H1 (cell line): Measurements from ENCODE around the gene MZF1. TPM values are rescaled to one million over a fixed set of nuclear protein-coding genes. Genes with fewer than 3 reads are reported as not detected.

Experiments
- CTCF ChIA-PET: fragments of 300-600 bp; sonication (Branson Sonifier 250); formaldehyde crosslinking; loops from one replicate; lab custom pipeline; 2021; ENCODE audit not compliant: partially characterized antibody; lab: Charles Lee
- POLR2A ChIA-PET: fragments of 300-600 bp; sonication (Branson Sonifier 250); formaldehyde crosslinking; loops from one replicate; lab custom pipeline; 2021; ENCODE audit warnings: inconsistent platforms; ENCODE audit not compliant: partially characterized antibody; lab: Charles Lee
- DNase-seq, 2 experiments: peaks; one replicate each; pipeline versions ENCODE4 v3.0.0 to v3.0.0-alpha.2; 2010 to 2022; ENCODE audit warnings: low spot score in 2 of 2, low read depth in 1 of 2, mixed read lengths in 1 of 2
- FAIRE-seq: peaks from 2 replicates; lab custom pipeline; 2011; peaks lifted over from hg19 to GRCh38; lab: Jason Lieb, UNC
- H2AFZ ChIP-seq: 2 replicates; pipeline ENCODE4 v1.8.1; 2012; ENCODE audit warnings: low read length, inconsistent platforms
- H2AK5ac ChIP-seq: 2 replicates; pipeline ENCODE4 v1.6.1; 2013; ENCODE audit warnings: low read depth, low read length
- H2BK120ac ChIP-seq: replicated peaks from 2 replicates; pipeline ENCODE3; 2013; ENCODE audit warnings: low read depth, low read length, inconsistent platforms
- H2BK12ac ChIP-seq: 2 replicates; pipeline ENCODE4 v1.6.1; 2013; ENCODE audit warnings: low read depth, low read length
- H2BK15ac ChIP-seq: 2 replicates; pipeline ENCODE4 v1.6.1; 2013; ENCODE audit warnings: low read length
- H2BK20ac ChIP-seq: 2 replicates; pipeline ENCODE4 v1.6.1; 2013; ENCODE audit warnings: low read length
- H2BK5ac ChIP-seq: 2 replicates; pipeline ENCODE4 v1.6.1; 2013; ENCODE audit warnings: low read depth, low read length
- H3K14ac ChIP-seq: 2 replicates; pipeline ENCODE4 v1.6.1; 2013; ENCODE audit warnings: inconsistent platforms; ENCODE audit not compliant: insufficient read length
- H3K18ac ChIP-seq: 2 replicates; pipeline ENCODE4 v1.6.1; 2013; ENCODE audit warnings: low read length; ENCODE audit errors: extremely low read depth
- H3K23ac ChIP-seq: 2 replicates; pipeline ENCODE4 v1.6.1; 2013; ENCODE audit warnings: inconsistent platforms; ENCODE audit not compliant: insufficient read length
- H3K23me2 ChIP-seq: 2 replicates; pipeline ENCODE4 v1.6.1; 2013; ENCODE audit warnings: low read depth, low read length
- H3K27ac ChIP-seq: 2 replicates; pipeline ENCODE4 v1.6.1; 2011; ENCODE audit warnings: low read depth, low read length, inconsistent platforms
- H3K27me3 ChIP-seq, 4 experiments: replicated peaks in 1 of 4; 1 replicate in 1 of 4; 2 replicates in 3 of 4; pipeline versions ENCODE4 v1.6.1 to v1.8.1; 2011 to 2013; ENCODE audit warnings: low read length in 3 of 4, mild to moderate bottlenecking in 3 of 4, inconsistent platforms in 2 of 4, mixed read lengths in 2 of 4, moderate library complexity in 1 of 4; ENCODE audit not compliant: control insufficient read depth in 3 of 4, insufficient read depth in 3 of 4; ENCODE audit errors: extremely low read depth in 1 of 4
- H3K36me3 ChIP-seq, 4 experiments: 2 replicates each; pipeline versions ENCODE4 v1.6.1 to v1.8.1; 2011 to 2013; ENCODE audit warnings: mild to moderate bottlenecking in 4 of 4, low read length in 3 of 4, moderate library complexity in 2 of 4, control low read depth in 1 of 4, inconsistent platforms in 1 of 4; ENCODE audit not compliant: insufficient read depth in 4 of 4, control insufficient read depth in 2 of 4
- H3K4ac ChIP-seq: replicated peaks from 2 replicates; pipeline ENCODE3; 2013; ENCODE audit warnings: low read length, low read depth, mixed read lengths, inconsistent platforms; ENCODE audit not compliant: insufficient read length
- H3K4me1 ChIP-seq, 4 experiments: replicated peaks in 1 of 4; 1 replicate in 1 of 4; 2 replicates in 3 of 4; pipeline versions ENCODE4 v1.6.1 to v1.8.1; 2011 to 2013; ENCODE audit warnings: low read length in 3 of 4, inconsistent platforms in 2 of 4, mixed read lengths in 1 of 4; ENCODE audit not compliant: insufficient read depth in 4 of 4, control insufficient read depth in 3 of 4
- H3K4me2 ChIP-seq, 2 experiments: 2 replicates each; pipeline versions ENCODE4 v1.6.1 to v1.8.1; 2011 to 2013; ENCODE audit warnings: low read depth in 2 of 2, low read length in 2 of 2, control low read depth in 1 of 2, inconsistent platforms in 1 of 2, mild to moderate bottlenecking in 1 of 2; ENCODE audit not compliant: insufficient read depth in 1 of 2
- H3K4me3 ChIP-seq, 4 experiments: fragments of 200-600, 300-600 bp in 1 of 4; sonication (generic), shearing (Covaris generic), sonication (Bioruptor Twin) in 1 of 4; 2 replicates each; pipeline versions ENCODE4 v1.5.1 to v1.8.1; 2011 to 2016; ENCODE audit warnings: low read length in 4 of 4, low read depth in 3 of 4, control low read depth in 2 of 4, inconsistent platforms in 2 of 4, mild to moderate bottlenecking in 2 of 4, mixed read lengths in 1 of 4, moderate library complexity in 1 of 4; ENCODE audit not compliant: insufficient read depth in 2 of 4; ENCODE audit errors: extremely low read depth in 1 of 4
- H3K56ac ChIP-seq: replicated peaks from 2 replicates; pipeline ENCODE3; 2013; ENCODE audit warnings: low read depth, mild to moderate bottlenecking, mixed read lengths, low read length, inconsistent platforms; ENCODE audit not compliant: insufficient read length
- H3K79me1 ChIP-seq: 2 replicates; pipeline ENCODE4 v1.6.1; 2013; ENCODE audit warnings: low read depth, low read length, control low read depth
- H3K79me2 ChIP-seq, 2 experiments: 2 replicates each; pipeline versions ENCODE4 v1.6.1 to v1.8.1; 2012 to 2013; ENCODE audit warnings: low read length in 2 of 2, mild to moderate bottlenecking in 2 of 2, inconsistent platforms in 1 of 2; ENCODE audit not compliant: insufficient read depth in 2 of 2, control insufficient read depth in 1 of 2
- H3K9ac ChIP-seq, 4 experiments: replicated peaks in 1 of 4; 1 replicate in 1 of 4; 2 replicates in 3 of 4; pipeline versions ENCODE4 v1.6.1 to v1.8.1; 2011 to 2013; ENCODE audit warnings: low read depth in 3 of 4, low read length in 3 of 4, control low read depth in 2 of 4, mild to moderate bottlenecking in 2 of 4, moderate library complexity in 2 of 4, inconsistent platforms in 1 of 4; ENCODE audit errors: extremely low read depth in 1 of 4
- H3K9me3 ChIP-seq, 2 experiments: 2 replicates each; pipeline versions ENCODE4 v1.6.1 to v1.8.1; 2012 to 2013; ENCODE audit warnings: mild to moderate bottlenecking in 2 of 2, moderate library complexity in 2 of 2, control low read depth in 1 of 2, inconsistent platforms in 1 of 2, low read depth in 1 of 2, low read length in 1 of 2, mixed read lengths in 1 of 2; ENCODE audit not compliant: insufficient read depth in 2 of 2
- H4K20me1 ChIP-seq, 2 experiments: replicated peaks in 1 of 2; 2 replicates each; pipeline versions ENCODE3 to v1.8.1; 2011 to 2013; ENCODE audit warnings: inconsistent platforms in 2 of 2, low read length in 2 of 2, mild to moderate bottlenecking in 1 of 2; ENCODE audit not compliant: insufficient read depth in 2 of 2, control insufficient read depth in 1 of 2
- H4K5ac ChIP-seq: 2 replicates; pipeline ENCODE4 v1.6.1; 2013; ENCODE audit warnings: low read length, low read depth, mixed read lengths, inconsistent platforms; ENCODE audit not compliant: insufficient read length
- H4K8ac ChIP-seq: 2 replicates; pipeline ENCODE4 v1.8.0; 2013; ENCODE audit warnings: mild to moderate bottlenecking, moderate library complexity, low read length, inconsistent platforms; ENCODE audit not compliant: insufficient read depth; ENCODE audit errors: extremely low read depth
- H4K91ac ChIP-seq: replicated peaks from 2 replicates; pipeline ENCODE3; 2013; ENCODE audit warnings: low read length, mixed read lengths, inconsistent platforms; ENCODE audit not compliant: insufficient read length
- CBX8 ChIP-seq: fragments of 300-800, 300-1000 bp; sonication (generic); IDR thresholded peaks from 2 replicates; pipeline ENCODE4 v1.7.1; 2016; ENCODE audit warnings: low read depth, low read length, borderline replicate concordance
- EP300 ChIP-seq, 2 experiments: IDR thresholded peaks; 1 replicate in 1 of 2; 2 replicates in 1 of 2; pipeline ENCODE4 v1.6.1; 2011 to 2012; ENCODE audit warnings: low read depth in 2 of 2, low read length in 2 of 2, mild to moderate bottlenecking in 2 of 2, borderline replicate concordance in 1 of 2, inconsistent platforms in 1 of 2, moderate library complexity in 1 of 2
- GTF2F1 ChIP-seq: IDR thresholded peaks from 2 replicates; pipeline ENCODE4 v1.6.1; 2012; ENCODE audit warnings: low read depth, low read length, improper control_type of control experiment, borderline replicate concordance
- HDAC6 ChIP-seq: IDR thresholded peaks from one replicate; pipeline ENCODE4 v1.7.1; 2012; ENCODE audit warnings: low read depth, mild to moderate bottlenecking, inconsistent platforms, low read length, moderate library complexity
- JUND ChIP-seq: IDR thresholded peaks from 2 replicates; pipeline ENCODE4 v1.6.1; 2011; ENCODE audit warnings: mild to moderate bottlenecking, improper control_type of control experiment, low read length
- KDM4A ChIP-seq: IDR thresholded peaks from one replicate; pipeline ENCODE4 v1.7.1; 2012; ENCODE audit warnings: low read depth, mild to moderate bottlenecking, moderate library complexity, low read length, inconsistent platforms; ENCODE audit not compliant: severe bottlenecking
- KDM5A ChIP-seq: fragments of 200-600 bp; IDR thresholded peaks from 2 replicates; pipeline ENCODE4 v1.7.1; 2012; ENCODE audit warnings: mild to moderate bottlenecking, low read length, inconsistent platforms, mixed read lengths
- NRF1 ChIP-seq: IDR thresholded peaks from 2 replicates; pipeline ENCODE4 v1.6.1; 2011; ENCODE audit warnings: mild to moderate bottlenecking, low read depth, low read length, improper control_type of control experiment
- PHF8 ChIP-seq: fragments of 200-600 bp; sonication (generic); conservative IDR thresholded peaks from 2 replicates; pipeline ENCODE4 v1.7.1; 2012; ENCODE audit warnings: low read depth, mild to moderate bottlenecking, inconsistent platforms, low read length, moderate library complexity
- RFX5 ChIP-seq: IDR thresholded peaks from 2 replicates; pipeline ENCODE4 v1.6.1; 2011; ENCODE audit warnings: low read depth, low read length, improper control_type of control experiment, borderline replicate concordance
- SIX5 ChIP-seq: IDR thresholded peaks from 2 replicates; pipeline ENCODE4 v1.6.1; 2011; ENCODE audit warnings: mild to moderate bottlenecking, low read depth, low read length
- WGBS, 2 experiments: shearing (Covaris generic) in 1 of 2; methylation state at CpG; one replicate each; pipeline versions ENCODE4 v1.1.6 to v1.1.7; 2013 to 2015; ENCODE audit warnings: low lambda C conversion rate in 2 of 2, mixed read lengths in 2 of 2, inconsistent platforms in 1 of 2, low coverage in 1 of 2, missing lambda C conversion rate in 1 of 2; ENCODE audit not compliant: insufficient replicate concordance in 2 of 2, insufficient coverage in 1 of 2, insufficient read length in 1 of 2; ENCODE audit errors: extremely low coverage in 1 of 2, missing lambda C conversion rate in 1 of 2; 5-methylcytosine and 5-hydroxymethylcytosine counted together
- polyA plus RNA-seq, 7 experiments: library from polyadenylated mRNA; depleted of rRNA in 3 of 7; stranded (reverse) in 5 of 7; unstranded in 2 of 7; fragments of >200 nt in 5 of 7; fragments of 200-250 nt in 2 of 7; gene quantifications; 1 replicate in 5 of 7; 2 replicates in 1 of 7; 4 replicates in 1 of 7; pipeline versions ENCODE4 v1.2.1 to v1.2.3, GENCODE V29; 2011 to 2013; ENCODE audit warnings: missing spikeins in 2 of 7, mixed read lengths in 2 of 7
- total RNA-seq: library from RNA; stranded (reverse); fragmentation: NEBNext Ultra II Directional; extraction: Animal tissue kit (Norgen Biotek cat#: 25700); gene quantifications from 2 replicates; pipeline ENCODE4 v1.2.1, GENCODE V29; 2021

MZF1 gene
- total and polyA plus RNA-seq, 2 of the 8 experiments (the other 6 are each of a cell fraction or from before 2014, with no cell fraction given) = 15.2 to 25.0 TPM

DNA sequence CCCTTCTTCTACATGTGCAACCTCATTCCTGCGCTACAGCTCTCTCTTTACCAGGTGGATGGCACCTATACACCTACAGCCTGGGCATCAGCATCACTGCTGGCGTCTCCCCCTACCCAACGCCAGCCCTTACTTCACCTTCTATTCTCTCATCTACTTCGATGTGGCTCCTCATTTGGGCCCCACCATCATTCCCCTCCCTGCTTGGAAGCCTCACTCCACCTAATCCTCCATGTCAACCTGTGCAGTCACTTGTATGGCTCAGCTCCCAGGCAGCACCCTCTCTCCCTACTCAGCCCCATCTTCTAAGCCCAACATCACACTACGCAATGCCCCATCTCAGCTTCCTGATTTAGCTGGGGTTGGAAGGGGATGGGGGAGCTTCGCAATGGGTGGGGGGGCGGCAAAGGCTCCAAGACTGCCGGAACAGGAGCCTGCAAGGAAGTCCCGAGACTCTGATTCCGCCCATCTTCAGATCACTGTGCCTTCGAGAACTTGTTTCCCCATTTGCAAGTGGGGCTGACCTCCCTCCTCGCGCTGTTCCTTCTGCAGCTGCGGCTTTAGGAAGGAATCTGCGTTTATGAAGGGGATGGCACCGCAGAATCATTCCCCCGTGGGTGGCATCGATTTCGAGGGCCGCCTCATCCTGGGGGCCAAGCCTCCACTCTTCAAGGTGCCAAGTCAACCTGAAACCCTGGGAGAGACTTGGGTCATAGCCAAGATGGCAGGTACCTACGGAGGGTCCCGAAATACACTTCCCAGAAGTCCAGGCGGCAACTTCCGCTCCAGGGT is 913 bp downstream of the MZF1 start:
- Histone ChIP-seq H2AFZ (0 out of 2 replicates have a peak overlapping the region, but pooled peaks have one; percentile 18), H3K27ac (peak overlapping the region; percentile 5), H4K8ac (peak overlapping the region; percentile 30), H2BK20ac (no peak overlapping the region), H2BK15ac (no peak overlapping the region), H3K79me1 (no peaks in the 10 kb centered on the region), H4K20me1 (peaks cover 0 to 2% of the 10 kb centered on the region in 2 experiments), H3K23ac (no peak overlapping the region), H3K18ac (peak overlapping the region; percentile 72), H3K14ac (no peak overlapping the region), H3K27me3 (no peaks in the 10 kb centered on the region), H3K56ac (no peak overlapping the region), H2BK120ac (no peak overlapping the region), H2AK5ac (no peak overlapping the region), H3K36me3 (peaks cover 2 to 7% (median 6%) of the 10 kb centered on the region in 4 experiments; a peak in 3 of 8 replicates), H3K9me3 (no peaks in the 10 kb centered on the region), H4K5ac (peak overlapping the region; percentile 14), H4K91ac (peak overlapping the region; percentile 11), H3K4me2 (peak overlapping the region; percentile 63 to 72), H3K9ac (peak overlapping the region in 2 of 4 experiments; percentile 2 to 40; a peak in 2 of 7 replicates), H2BK5ac (no peak overlapping the region; the same call in 1 of the 2 replicates), H3K4me3 (peak overlapping the region; percentile 70 to 87 (median 78)), H3K79me2 (no peaks in the 10 kb centered on the region), H2BK12ac (peak overlapping the region; percentile 29; the same call in 1 of the 2 replicates), H3K4ac (peak overlapping the region; percentile 19), H3K4me1 (peaks cover 0 to 11% (median 1%) of the 10 kb centered on the region in 4 experiments; a peak in 3 of 7 replicates), H3K23me2 (peaks cover 17% of the 10 kb centered on the region)
- POLR2A ChIA-PET = interaction anchor here (0.6 to 17.2 kb wide), 8 partner anchors 12 to 1183 kb away, joined by 3 to 434 read pairs (median 4); partner anchors contain the start of genes CHMP2A, TRIM28, UBE2M and ZBTB45
- DNase-seq = no peak
- CTCF ChIA-PET = interaction anchor here (0.7 to 2.4 kb wide), 7 partner anchors 9 to 71 kb away, joined by 3 to 14 read pairs (median 3); partner anchors contain the start of genes TRIM28, UBE2M and ZBTB45
- peak; percentile 60 for FAIRE-seq
- WGBS, 2 experiments = 56% methylated on average over 23 of the region's 24 CpGs; no CpG with 5 or more reads in 1 of the 2 experiments
- TF ChIP-seq NRF1 (no peak), RFX5 (no peak), CBX8 (no peak), EP300 (IDR thresholded peaks at IDR 0.05; ENCODE audit: borderline replicate concordance in 1 of 2, low read depth in 2 of 2, low read length in 2 of 2) (no peak), SIX5 (peak; percentile 59; the same call in 1 of the 2 replicates), HDAC6 (no peak), JUND (no peak), GTF2F1 (no peak), PHF8 (no peak), KDM5A (no peak), KDM4A (peak; percentile 50)
